Stomach (tissue), 9 donors: ENCODE data around the gene ROBO3. TPM values are rescaled to one million over a fixed set of nuclear protein-coding genes. Genes with fewer than 3 reads are reported as not detected.

ENCODE experiments used
- DNase-seq, 2 donors: peaks; one replicate each; pipeline versions ENCODE4 v3.0.0 to v3.0.0-alpha.2; 2013 to 2019
- H3K27ac ChIP-seq, 5 donors: fragments of 200-600 bp in 4 of 5; sonication (generic) in 4 of 5; one replicate each; pipeline ENCODE4 v1.5.1; 2013 to 2019; ENCODE audit warnings: mild to moderate bottlenecking in 1 of 5, moderate library complexity in 1 of 5
- H3K27me3 ChIP-seq, 3 donors: fragments of 200-600 bp; sonication (generic); one replicate each; pipeline ENCODE4 v1.5.1; 2017 to 2019; ENCODE audit warnings: mixed run types in 1 of 3
- H3K36me3 ChIP-seq, 4 donors: fragments of 200-600 bp; sonication (generic); 1 replicate in 3 of 4; 2 replicates in 1 of 4; pipeline ENCODE4 v1.5.1; 2016 to 2019
- H3K4me1 ChIP-seq, 4 donors: fragments of 200-600 bp; sonication (generic); one replicate each; pipeline ENCODE4 v1.5.1; 2016 to 2019
- H3K4me3 ChIP-seq, 4 donors: fragments of 200-600 bp; sonication (generic) in 3 of 4; one replicate each; pipeline ENCODE4 v1.5.1; 2016 to 2019; ENCODE audit warnings: mild to moderate bottlenecking in 1 of 4
- H3K9me3 ChIP-seq, 4 donors: fragments of 200-600 bp; sonication (generic); one replicate each; pipeline ENCODE4 v1.5.1; 2016 to 2019
- EP300 ChIP-seq: sonication (generic); formaldehyde crosslinking; IDR thresholded peaks from one replicate; pipeline ENCODE4 v1.6.1; 2017; ENCODE audit warnings: antibody characterized with exemption
- POLR2A ChIP-seq, 4 donors: fragments of 450-650 bp; IDR thresholded peaks; one replicate each; pipeline ENCODE4 v1.6.1; 2016; ENCODE audit warnings: antibody characterized with exemption in 4 of 4, control low read depth in 2 of 4, mild to moderate bottlenecking in 1 of 4, moderate library complexity in 1 of 4
- POLR2AphosphoS5 ChIP-seq, 3 donors: sonication (generic); formaldehyde crosslinking; IDR thresholded peaks; one replicate each; pipeline ENCODE4 v1.6.1; 2016; ENCODE audit warnings: antibody characterized with exemption in 3 of 3
- WGBS, 5 donors: extraction: QIAGEN DNeasy Blood & Tissue Kit in 3 of 5; methylation state at CpG; one replicate each; pipeline versions ENCODE4 v1.1.5 to v1.1.7; 2013 to 2018; 5-methylcytosine and 5-hydroxymethylcytosine counted together
- intact Hi-C: fragments of 100-400 bp; cut with DNase I; formaldehyde crosslinking; loops from one replicate; pipeline ENCODE4 v1.15.1; 2023; ENCODE audit warnings: low total_unique reads
- polyA plus RNA-seq, 3 donors: library from polyadenylated mRNA; stranded (reverse); fragments of 200-250 nt; gene quantifications; one replicate each; pipeline ENCODE4 v1.2.3, GENCODE V29; 2013
- total RNA-seq, 5 donors: library from RNA; depleted of rRNA; stranded (reverse); fragments of >200 nt; gene quantifications; one replicate each; pipeline versions ENCODE4 v1.1.0 to v1.2.3, GENCODE V29; 2014 to 2016
- TF ChIP-seq, protein P1 (sequence below), 7 experiments: fragments of 450-650 bp in 4 of 7; fragments of 200-600 bp in 3 of 7; sonication (generic) in 3 of 7; IDR thresholded peaks; one replicate each; pipeline ENCODE4 v1.5.1; 2016 to 2019; ENCODE audit warnings: antibody characterized with exemption in 7 of 7, control low read depth in 2 of 7, mild to moderate bottlenecking in 1 of 7
- donor health status: healthy with polysubstance abuse.
- donor health status: Bipolar disorder and iron deficiency.
- donor health status: healthy.

The ROBO3 gene
- total and polyA plus RNA-seq, 8 donors = 1.7 to 39.1 (median 5.1) TPM; not detected in 1

DNA sequence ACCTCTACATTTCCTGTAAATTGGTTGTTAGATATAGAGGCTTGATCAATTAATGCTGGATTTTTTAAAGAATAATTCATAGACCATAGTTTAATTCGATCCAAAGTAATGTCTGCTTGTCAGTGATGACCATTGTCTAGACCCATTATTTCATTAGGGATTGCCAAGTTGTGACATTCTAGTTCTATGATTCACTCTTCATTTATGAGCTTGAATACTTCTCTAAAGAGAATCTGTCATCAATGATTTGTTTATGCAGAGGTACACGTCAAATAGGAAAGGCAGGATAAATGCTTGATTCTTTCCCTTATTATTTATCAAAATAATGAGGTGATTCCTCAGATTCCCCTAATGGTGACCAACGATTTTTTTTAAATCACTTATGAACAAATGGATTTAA is 24.0 kb upstream of the ROBO3 start:
- Histone ChIP-seq H3K36me3 (no peaks in the 10 kb centered on the region), H3K27ac (no peak overlapping the region), H3K4me3 (no peak overlapping the region), H3K9me3 (no peaks in the 10 kb centered on the region), H3K27me3 (peaks cover 18 to 88% (median 81%) of the 10 kb centered on the region in 3 donors), H3K4me1 (peaks cover 23 to 50% (median 38%) of the 10 kb centered on the region in 4 donors)
- WGBS, 5 donors = 26 to 39% (median 31%) methylated on average over 3 of the region's 3 CpGs
- intact Hi-C loops = no loop called here
- DNase-seq = no peak
- TF ChIP-seq POLR2AphosphoS5 (IDR thresholded peaks at IDR 0.05) (no peak), EP300 (no peak), POLR2A (IDR thresholded peaks at IDR 0.05) (no peak)

DNA sequence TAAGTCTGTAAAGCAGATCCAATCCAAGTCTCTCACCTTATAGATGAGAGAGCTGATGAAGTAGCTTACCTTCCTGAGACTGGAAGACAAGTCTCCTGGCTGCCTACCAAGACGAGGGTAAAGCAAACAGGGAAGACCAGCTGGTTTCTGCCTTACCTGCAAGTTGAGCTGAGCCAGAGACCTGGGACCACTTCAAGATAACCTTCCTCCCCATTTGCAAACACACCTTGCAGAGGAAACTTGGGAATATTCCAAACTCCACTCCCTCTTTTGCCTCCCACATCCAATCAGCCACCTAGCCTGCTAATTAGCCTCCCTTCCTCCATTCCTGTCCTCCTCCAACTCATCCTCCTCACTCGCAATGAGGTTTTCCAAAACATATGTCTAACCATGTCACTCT is 23.4 kb upstream of the ROBO3 start:
- intact Hi-C loops = no loop called here
- Histone ChIP-seq H3K27me3 (peaks cover 18 to 94% (median 85%) of the 10 kb centered on the region in 3 donors), H3K4me1 (peaks cover 23 to 47% (median 33%) of the 10 kb centered on the region in 4 donors), H3K36me3 (no peaks in the 10 kb centered on the region), H3K27ac (no peak overlapping the region), H3K9me3 (no peaks in the 10 kb centered on the region), H3K4me3 (no peak overlapping the region)
- 11 to 40% (median 35%) methylated on average over 2 of the region's 2 CpGs for WGBS, 5 donors
- TF ChIP-seq POLR2AphosphoS5 (IDR thresholded peaks at IDR 0.05) (no peak), EP300 (no peak), POLR2A (IDR thresholded peaks at IDR 0.05) (no peak)
- TF ChIP-seq, protein P1, sequence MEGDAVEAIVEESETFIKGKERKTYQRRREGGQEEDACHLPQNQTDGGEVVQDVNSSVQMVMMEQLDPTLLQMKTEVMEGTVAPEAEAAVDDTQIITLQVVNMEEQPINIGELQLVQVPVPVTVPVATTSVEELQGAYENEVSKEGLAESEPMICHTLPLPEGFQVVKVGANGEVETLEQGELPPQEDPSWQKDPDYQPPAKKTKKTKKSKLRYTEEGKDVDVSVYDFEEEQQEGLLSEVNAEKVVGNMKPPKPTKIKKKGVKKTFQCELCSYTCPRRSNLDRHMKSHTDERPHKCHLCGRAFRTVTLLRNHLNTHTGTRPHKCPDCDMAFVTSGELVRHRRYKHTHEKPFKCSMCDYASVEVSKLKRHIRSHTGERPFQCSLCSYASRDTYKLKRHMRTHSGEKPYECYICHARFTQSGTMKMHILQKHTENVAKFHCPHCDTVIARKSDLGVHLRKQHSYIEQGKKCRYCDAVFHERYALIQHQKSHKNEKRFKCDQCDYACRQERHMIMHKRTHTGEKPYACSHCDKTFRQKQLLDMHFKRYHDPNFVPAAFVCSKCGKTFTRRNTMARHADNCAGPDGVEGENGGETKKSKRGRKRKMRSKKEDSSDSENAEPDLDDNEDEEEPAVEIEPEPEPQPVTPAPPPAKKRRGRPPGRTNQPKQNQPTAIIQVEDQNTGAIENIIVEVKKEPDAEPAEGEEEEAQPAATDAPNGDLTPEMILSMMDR (IDR thresholded peaks at IDR 0.05) = no peak
- no peak for DNase-seq

DNA sequence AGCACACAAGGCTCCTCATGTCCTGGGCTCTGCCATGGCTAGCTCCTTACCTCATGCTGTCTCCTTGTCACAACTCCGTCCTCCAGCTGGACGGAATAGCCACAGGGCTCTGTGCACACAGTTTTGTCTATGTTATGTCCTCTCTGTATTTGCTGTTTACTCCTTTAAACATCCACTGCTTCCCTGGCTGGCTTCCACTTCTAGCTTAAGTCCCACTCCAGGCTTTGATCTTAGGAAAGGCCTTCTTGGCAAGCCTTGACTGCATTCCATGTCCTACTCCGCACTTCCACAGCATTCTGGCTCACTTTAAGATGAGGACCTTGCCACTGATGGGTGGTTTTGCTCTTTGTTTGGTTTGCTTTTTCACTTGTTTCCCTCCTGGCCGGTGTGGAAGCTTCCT is 22.9 kb upstream of the ROBO3 start:
- no peaks in the 10 kb centered on the region for H3K36me3 ChIP-seq
- H3K4me1 ChIP-seq = peaks cover 23 to 44% (median 32%) of the 10 kb centered on the region in 4 donors
- 15 to 29% (median 20%) methylated on average over 4 of the region's 4 CpGs for WGBS, 5 donors
- no peaks in the 10 kb centered on the region for H3K9me3 ChIP-seq
- intact Hi-C loops = no loop called here
- DNase-seq = peak in 1 of 2 donors; percentile 51
- no peak overlapping the region for H3K27ac ChIP-seq
- H3K27me3 ChIP-seq = peaks cover 18 to 99% (median 89%) of the 10 kb centered on the region in 3 donors
- TF ChIP-seq, protein P1 (IDR thresholded peaks at IDR 0.05) = no peak
- no peak for TF ChIP-seq POLR2AphosphoS5 (IDR thresholded peaks at IDR 0.05)
- no peak for TF ChIP-seq POLR2A (IDR thresholded peaks at IDR 0.05)
- no peak for TF ChIP-seq EP300
- no peak overlapping the region for H3K4me3 ChIP-seq

DNA sequence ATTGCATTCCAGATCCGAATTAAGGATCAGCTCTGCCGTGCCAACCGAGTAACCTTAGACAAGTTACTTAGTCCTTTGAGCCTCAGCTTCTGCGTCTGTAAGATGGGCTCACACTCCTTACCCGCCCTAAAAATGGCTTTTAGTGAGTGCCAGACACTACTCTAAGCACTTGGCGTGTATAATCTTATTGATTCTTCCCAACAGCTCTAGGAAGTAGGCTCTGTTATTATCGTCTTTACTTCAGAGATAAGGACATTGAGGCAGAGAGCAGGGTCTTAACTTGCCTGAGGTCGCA is 21.7 kb upstream of the ROBO3 start:
- peaks cover 23 to 43% (median 32%) of the 10 kb centered on the region in 4 donors for H3K4me1 ChIP-seq

DNA sequence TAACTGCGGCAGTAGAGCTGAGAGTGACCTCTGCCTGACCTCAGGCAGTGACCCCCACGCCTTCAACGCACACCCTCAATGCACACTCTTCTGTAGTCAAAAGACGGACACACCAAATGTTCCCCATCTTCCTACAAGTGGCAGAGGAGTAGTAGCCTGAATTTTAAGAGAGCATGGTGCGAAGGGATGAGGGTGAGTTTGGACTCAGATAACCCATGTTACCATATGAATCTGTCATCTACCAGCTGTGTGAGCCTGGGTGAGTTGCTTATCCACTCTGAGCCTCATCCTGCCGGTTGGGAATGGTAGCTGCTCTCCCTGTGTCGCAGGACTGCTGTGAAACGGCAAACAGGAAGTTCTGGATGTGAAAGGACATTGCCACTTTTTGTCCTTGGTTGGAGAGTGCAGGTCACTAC is 20.6 kb upstream of the ROBO3 start:
- no peak for DNase-seq
- TF ChIP-seq, protein P1 (IDR thresholded peaks at IDR 0.05) = no peak
- TF ChIP-seq POLR2AphosphoS5 (IDR thresholded peaks at IDR 0.05) = no peak
- no peak for TF ChIP-seq EP300
- TF ChIP-seq POLR2A (IDR thresholded peaks at IDR 0.05) = no peak
- H3K36me3 ChIP-seq = no peaks in the 10 kb centered on the region
- WGBS, 5 donors = 9 to 24% (median 12%) methylated on average over 8 of the region's 8 CpGs
- no peak overlapping the region for H3K4me3 ChIP-seq
- H3K27ac ChIP-seq = no peak overlapping the region
- H3K27me3 ChIP-seq = peaks cover 8 to 100% (median 88%) of the 10 kb centered on the region in 3 donors
- peaks cover 14 to 34% (median 22%) of the 10 kb centered on the region in 4 donors for H3K4me1 ChIP-seq
- intact Hi-C loops = no loop called here
- H3K9me3 ChIP-seq = peaks cover 0 to 4% (median 0%) of the 10 kb centered on the region in 4 donors

More for the DNA sequence above, 21.7 kb upstream of the ROBO3 start:
- intact Hi-C loops = no loop called here
- H3K27me3 ChIP-seq = peaks cover 18 to 100% (median 90%) of the 10 kb centered on the region in 3 donors
- no peak overlapping the region for H3K27ac ChIP-seq
- no peak overlapping the region for H3K4me3 ChIP-seq
- TF ChIP-seq EP300 (no peak), POLR2AphosphoS5 (IDR thresholded peaks at IDR 0.05) (no peak), POLR2A (IDR thresholded peaks at IDR 0.05) (no peak)
- TF ChIP-seq, protein P1 (IDR thresholded peaks at IDR 0.05) = no peak
- H3K9me3 ChIP-seq = no peaks in the 10 kb centered on the region
- no peaks in the 10 kb centered on the region for H3K36me3 ChIP-seq
- no peak for DNase-seq
- WGBS, 5 donors = 5 to 11% (median 8%) methylated on average over 8 of the region's 8 CpGs
